LHCN-M2 (cell line): ENCODE data around the gene KLKB1. TPM values are rescaled to one million over a fixed set of nuclear protein-coding genes. Genes with fewer than 3 reads are reported as not detected.
A peak's percentile ranks its signal among the peaks of the same experiment; 100 is the strongest.

Experiments
- DNase-seq: peaks from one replicate; pipeline ENCODE4 v3.0.0-alpha.2; 2012; ENCODE audit warnings: low read depth
- polyA plus RNA-seq: library from polyadenylated mRNA; unstranded; fragments of >200 nt; gene quantifications from one replicate; pipeline ENCODE4 v1.2.1, GENCODE V29; 2012; ENCODE audit warnings: missing spikeins
- total RNA-seq: library from RNA; depleted of rRNA; stranded (reverse); fragments of >200 nt; gene quantifications from 2 replicates; pipeline ENCODE4 v1.2.3, GENCODE V29; 2014; rRNA removed

KLKB1 gene
- total RNA-seq, result 0.19 TPM in 1 of 2 replicates, not detected in the other
- polyA plus RNA-seq, result 0.11 TPM

DNA sequence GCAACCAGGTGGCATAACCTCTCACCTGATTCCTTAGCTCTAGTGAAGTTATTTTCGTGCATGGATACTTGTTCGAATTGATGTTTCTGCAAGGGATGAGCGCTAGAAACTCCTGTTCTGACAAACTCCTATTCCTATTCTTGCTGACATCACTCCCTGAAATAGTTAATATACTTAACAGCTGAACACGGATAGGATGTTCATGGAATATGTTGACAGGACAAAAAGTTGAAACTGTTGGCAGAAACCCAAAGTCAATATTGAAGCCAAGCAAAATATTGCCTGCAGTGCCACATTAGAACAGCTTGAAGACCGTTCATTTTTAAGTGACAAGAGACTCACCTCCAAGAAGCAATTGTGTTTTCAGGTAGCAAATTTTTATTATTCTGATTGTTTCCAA lies at the start of gene KLKB1:
KLKB1 (plus strand) TSS at position 287 of the 400 bp plus-strand sequence. CDS start 689 bp downstream, outside the sequence.
- peak; percentile 63 for DNase-seq

DNA sequence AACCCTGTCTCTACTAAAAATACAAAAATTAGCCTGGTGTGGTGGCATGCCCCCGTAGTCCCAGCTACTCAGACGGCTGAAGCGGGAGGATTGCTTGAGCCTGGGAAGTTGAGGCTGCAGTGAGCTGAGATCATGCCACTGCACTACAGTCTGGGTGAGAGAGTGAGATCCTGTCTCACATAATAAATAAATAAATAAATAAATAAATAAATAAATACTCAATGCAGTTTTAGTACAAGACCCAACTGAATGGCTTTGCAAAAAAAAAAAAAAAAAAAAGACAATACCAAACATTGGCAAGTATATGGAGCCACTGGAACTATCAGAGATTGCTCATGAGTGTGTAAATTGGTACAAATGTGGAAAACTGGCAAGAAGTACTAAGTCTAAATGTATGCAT lies 39.2 kb upstream of the KLKB1 start:
- no peak for DNase-seq

DNA sequence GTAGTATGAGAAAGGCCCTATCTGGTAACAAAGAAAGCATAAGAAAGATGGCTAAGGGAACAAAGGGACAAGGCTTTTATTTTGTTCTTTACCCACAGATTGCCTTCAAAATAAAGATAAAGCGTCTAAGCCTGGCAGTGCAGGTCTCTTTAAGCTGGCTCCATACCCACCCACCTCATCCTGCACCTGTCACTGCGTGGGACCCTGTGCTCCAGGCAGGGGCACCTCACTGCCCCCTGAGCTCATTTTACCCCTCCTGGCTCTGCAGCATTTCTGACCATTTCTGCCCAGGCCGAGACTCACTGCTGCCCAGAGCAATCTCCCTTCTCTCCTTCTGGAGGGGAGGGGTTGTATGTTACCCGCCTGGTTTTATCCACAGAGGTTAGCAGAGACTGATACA lies 37.7 kb upstream of the KLKB1 start:
- DNase-seq, result no peak

DNA sequence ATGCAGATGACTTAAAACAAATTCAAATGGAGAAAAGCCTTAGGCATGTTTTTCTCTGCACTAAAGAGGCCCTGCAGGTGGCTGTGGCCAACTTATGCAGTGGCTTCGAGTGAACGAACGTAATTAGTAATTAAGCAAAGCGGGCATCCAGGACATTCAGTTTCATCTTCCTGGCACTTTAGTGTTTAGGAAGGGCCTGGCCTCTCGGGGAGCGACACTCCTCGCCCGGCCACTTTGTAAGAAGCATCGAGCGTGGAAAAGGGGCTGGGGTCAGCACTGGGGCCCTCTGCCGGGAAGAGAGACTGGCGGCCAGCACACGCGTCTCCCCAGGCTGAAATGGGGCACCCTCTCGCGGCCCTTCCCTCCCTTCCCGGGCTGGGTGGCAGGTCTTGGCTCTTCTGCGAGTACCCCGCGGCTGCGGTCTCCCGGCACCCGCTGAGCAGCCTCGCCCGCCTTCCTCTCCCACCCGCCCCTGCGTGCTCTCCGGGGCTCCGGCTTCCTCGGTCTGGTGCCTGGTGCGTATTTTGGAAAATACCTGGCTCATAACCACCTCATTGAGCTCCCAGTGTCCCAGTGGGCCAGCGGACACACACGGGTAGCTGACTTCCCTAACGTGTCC lies 36.6 kb upstream of the KLKB1 start:
- no peak for DNase-seq

DNA sequence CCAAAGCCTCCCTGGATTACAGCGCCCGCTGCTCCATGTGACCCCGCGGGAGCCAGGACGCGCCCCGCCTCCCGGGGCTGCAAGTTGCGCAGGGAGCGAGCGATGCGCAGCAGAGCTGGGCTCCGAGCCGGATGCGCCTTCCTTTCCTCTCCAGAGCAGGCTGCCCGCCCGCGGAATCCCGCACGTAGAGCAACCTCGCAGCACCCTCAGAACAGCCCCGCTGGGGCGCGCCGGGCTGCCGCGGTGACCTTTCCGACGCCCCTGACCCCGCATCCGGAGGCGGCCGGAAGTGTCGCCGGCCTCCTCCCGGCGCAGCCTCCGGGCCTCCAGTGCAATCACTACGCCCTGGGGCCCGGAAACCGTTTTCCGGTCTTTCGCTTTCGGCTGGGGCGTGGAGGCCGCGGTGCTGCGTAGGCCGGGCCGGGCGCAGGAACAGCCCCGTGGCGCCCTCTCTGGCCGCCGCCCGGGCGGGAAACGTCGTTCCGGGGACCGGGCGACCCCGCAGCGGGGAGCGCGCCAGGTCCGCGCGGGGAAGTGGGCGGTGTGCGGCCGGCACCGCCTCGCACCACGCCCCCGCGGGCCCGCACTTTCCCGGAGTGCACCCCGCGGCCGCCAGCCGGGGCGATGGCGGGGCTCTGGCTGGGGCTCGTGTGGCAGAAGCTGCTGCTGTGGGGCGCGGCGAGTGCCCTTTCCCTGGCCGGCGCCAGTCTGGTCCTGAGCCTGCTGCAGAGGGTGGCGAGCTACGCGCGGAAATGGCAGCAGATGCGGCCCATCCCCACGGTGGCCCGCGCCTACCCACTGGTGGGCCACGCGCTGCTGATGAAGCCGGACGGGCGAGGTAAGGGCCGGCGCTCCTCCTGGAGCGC lies 35.9 kb upstream of the KLKB1 start, which contains the start of gene CYP4V2:
CYP4V2 (plus strand) TSS at position 368 of the 866 bp plus-strand sequence; CDS start at position 625, 257 bp downstream.
- peak; percentile 78 for DNase-seq

DNA sequence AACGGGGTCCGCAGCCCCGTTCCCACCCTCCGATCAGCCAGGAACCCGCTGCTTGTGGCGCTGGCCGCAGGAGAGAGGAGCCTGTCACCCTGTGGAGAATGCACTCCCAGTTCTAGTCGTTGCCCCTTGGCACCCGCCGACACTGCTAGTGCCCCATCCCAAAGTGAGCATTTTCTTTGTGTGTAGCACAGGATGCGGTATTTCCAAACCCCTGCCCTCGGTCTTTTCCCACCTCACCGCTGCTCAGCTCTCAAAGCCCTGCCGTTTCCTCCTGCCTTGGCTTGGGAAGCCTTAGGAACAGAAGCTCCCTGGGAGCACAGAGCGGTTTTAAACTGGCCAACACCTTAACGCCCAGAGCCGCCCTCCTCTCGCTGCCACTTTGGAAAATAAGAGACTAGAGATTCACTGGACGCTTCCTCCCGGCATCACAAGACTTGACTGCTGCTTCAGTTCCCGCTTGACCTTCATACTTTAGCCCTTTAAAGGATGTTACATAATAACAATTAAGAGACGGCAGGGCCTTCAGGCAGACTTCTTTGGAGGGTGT lies 35.2 kb upstream of the KLKB1 start:
- peak; percentile 48 for DNase-seq

DNA sequence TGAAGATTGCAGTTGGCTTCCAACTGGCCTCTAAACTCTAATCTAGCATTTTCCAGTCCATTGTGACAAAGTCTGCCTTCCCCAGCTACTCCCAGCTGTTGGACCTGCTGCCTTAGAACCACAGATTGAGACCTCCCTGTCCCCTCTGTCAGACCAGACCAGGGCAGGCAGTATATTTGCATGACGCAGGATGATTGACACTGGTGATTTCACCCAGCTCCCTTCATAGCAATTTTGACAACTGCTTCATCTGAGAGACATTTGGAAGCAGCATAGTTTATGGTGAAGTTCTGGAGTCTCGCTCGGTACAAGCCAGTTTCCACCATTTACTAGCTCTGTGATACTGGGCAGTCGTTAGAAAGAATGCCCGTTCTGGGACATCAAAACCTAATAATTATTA lies 33.5 kb upstream of the KLKB1 start:
- no peak for DNase-seq

DNA sequence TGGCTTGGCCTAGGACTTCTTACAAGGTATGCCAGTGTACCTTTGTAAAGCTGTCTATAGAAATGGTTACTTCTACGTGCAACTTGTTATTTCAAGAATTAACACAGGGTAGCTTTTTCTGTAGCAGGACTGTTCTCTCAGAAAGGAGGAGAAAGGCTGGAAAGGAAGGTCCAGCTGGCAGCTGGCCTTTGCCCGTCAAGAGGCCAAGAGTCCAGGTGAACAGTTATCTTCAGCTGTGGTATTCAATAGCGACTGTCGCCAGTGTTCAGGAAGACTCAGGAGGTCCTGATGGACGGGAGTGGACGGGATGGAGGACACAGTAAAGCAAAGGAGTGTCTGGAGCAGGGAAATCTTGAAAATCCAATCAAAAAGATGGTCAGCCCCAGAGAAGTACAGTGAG lies 31.2 kb upstream of the KLKB1 start:
- no peak for DNase-seq

DNA sequence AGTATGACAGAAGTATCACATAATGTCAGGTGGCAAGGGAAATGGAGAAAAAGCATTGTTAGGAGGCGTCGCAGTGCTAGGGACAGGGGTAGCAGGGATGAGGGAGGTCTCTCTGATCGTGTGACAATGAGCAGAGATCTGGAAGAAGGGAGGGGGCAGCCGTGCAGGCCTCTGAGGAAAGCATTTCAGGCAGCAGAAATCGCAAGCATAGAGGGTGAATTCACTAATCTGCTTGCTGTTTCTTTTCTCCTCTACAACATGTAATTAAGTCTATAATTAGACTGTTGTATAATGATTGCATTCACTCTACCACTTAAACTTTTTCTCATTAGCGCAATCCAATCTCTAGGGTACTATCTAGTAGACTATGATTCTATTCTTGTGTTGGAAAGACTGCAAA lies 26.8 kb upstream of the KLKB1 start:
- no peak for DNase-seq

DNA sequence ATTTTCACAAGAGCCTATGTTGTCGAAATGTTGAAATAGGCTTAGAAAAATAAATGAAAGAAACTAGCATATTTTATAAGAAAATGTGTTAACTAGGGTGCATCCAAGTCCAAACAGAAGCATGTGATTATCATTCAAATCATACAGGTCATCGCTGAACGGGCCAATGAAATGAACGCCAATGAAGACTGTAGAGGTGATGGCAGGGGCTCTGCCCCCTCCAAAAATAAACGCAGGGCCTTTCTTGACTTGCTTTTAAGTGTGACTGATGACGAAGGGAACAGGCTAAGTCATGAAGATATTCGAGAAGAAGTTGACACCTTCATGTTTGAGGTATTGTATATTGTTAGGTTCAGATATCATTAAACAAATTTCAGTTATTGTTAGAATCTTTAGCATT lies 26.3 kb upstream of the KLKB1 start:
- DNase-seq, result no peak

DNA sequence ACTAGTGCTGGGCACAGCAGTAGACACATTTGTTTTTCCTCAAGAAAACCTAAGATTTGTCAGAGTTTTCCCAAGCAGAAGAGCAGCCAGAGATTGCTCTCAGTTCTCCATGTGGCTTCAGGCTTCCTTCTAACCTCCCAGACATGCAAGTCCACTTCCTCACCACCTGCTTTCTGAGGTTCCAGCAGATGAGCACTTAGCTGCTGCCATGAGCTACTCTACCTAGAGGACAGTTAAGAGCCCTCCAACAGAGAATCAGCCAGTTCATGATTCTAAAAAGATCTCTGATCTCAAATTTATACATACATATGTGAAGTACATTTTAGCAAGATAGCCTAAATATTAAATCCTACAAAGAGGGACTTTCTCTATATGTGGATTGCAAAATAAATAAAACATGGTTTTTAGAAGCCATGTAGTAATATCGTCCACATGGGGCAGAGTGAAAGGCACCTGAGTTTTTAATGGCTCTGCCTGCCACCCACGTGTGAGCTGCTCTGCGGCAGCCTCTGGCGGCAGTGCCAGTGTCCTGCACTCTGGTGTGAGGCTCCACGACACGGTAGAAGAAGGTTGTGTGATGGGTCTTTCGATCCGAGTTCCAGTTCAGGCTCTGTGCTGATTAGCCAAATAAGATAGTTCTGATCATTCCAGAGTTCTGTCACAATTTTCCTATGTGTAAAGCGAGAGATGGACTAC lies 25.6 kb upstream of the KLKB1 start:
- DNase-seq, result peak; percentile 9

DNA sequence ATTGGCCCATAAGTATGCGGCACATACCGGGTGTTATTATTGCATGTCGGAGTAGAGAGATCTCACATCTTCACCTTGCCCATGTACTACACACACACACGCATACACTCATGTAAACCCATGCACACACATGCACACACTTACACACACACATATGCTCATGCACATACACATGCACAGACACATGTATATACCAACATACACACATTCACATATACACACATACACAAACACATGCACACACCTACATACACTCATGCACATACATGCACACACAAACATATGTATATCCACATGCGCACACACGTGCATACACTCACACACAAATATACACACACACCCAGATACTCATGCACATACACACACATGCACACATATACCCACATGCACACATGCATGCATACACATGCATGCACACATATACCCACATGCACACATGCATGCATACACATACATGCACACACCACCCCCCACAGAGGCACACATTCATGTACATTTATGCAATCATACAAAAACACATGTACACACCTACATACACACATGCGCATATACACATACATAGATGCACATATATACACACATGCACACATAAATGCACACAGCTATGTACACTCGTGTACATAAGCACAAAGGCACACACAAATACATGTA lies 24.7 kb upstream of the KLKB1 start:
- no peak for DNase-seq

DNA sequence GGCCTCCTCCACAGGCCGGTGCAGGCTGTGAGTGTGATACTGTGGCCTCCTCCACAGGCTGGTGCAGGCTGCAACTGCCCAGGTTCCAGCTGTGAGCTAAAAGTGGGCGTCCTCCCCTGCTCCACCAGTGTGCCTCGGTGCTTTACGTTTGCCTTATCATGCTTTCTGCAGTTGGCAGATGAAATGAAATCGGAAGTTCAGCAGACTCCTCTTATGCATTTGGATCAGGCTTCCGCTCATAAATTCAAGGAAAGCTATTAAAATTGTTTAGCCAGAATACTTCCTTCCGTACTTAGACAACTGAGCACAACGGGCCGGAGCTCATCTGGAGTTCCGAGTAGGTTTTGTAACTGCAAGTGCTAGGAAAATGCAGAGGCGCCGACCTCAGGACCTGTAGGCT lies 23.9 kb upstream of the KLKB1 start:
- DNase-seq, result no peak

DNA sequence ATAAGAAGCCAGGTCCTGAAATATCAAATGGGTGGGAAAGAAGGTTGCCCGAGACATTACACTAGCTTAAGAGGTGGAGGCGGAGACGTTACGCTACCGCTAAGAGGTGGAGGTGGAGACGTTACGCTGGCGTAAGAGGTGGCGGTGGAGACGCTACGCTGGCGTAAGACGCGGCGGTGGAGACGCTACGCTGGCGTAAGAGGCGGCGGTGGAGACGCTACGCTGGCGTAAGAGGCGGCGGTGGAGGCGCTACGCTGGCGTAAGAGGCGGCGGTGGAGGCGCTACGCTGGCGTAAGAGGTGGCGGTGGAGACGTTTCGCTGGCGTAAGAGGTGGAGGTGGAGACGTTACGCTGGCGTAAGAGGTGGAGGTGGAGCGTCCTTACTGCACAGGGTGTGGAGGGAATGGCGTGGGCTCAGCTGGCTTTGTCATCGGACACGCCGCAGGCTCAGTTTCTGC lies 23.2 kb upstream of the KLKB1 start:
- no peak for DNase-seq

DNA sequence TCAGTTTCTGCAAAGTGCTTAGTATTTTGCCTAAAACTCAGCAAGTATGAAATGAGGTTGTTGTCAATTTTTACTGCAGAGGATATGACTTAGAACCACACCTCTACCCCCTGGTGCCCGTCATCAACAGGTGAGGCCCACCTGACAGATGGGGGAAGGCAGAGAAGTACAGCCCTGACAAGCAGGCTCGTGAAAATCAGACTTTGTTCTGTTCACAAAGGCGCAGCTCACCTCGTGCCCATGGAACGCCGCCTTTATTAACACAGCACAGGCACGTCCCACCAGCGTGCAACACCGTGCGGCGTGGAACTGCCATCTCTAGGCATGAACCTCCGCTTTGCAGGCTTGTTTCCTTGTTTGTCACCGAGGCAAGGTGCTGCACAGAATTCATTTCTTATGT lies 22.6 kb upstream of the KLKB1 start:
- DNase-seq, result no peak

DNA sequence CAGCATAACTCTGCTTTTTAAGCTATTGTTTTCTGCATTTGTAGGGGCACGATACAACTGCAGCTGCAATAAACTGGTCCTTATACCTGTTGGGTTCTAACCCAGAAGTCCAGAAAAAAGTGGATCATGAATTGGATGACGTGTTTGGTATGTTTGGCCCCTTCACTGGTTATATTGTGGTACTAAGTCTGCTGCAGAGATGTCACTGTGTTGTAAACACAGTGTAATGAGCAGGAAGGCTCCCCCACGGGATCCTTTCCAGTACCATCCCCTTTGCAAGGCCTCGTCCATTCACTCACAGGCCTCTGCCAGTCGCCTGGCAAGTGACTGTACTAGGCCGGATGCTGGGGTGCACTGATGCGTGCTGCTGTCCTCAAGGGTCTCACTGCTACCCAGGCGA lies 22.2 kb upstream of the KLKB1 start:
- no peak for DNase-seq

DNA sequence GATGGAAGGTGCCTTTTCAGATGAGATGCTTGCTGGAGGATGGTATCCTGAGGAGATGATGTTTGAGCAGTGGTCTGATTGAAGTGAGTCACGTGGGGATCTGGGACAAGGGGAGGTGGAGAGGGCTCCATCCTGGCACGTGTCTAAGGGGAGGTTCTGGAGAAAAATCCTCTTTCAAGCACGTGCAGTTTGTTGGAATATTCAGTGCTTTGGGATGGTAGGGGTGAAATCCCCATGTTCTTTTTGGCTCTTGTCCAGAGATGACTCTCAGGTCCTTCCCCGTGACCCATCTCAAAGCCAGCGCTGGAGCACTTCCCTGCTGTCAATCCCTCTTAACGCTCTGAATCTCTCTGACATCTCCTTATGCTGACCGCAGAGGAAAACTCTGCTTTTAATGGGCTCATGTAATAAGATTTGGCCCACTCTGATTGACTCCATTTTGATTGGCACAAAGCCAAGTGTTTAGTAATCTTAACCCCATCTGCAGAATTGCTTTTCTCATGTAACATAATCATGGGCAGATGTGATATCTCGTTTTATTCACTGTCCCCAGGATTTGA lies 10.8 kb upstream of the KLKB1 start:
- DNase-seq, result peak; percentile 39

DNA sequence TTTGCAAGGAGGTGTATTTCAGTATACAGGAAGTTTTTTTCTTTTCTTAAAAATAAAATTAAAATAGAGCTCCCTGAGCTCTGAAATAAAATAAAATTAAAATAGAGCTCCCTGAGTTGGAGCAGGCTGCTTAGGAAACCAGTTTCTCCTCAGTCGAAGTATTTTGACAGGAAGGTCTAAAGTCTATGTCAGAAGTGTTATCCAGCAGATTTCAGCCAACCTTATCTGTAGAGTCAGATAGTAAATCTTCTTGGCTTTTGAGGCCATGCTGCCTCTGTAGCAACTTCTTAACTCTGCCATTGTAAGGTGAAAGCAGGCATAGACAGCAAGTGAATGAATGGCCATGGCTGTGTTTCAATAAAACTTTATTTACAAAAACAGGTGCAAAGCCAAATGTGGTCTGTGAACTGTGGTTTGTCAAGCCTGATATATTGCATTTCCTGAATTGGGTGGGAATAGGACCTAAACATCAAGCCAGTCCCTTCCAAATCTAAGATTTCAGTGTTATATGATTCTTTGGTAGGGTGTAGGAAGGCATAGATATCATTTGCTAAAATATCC lies 9.5 kb upstream of the KLKB1 start:
- DNase-seq, result no peak

DNA sequence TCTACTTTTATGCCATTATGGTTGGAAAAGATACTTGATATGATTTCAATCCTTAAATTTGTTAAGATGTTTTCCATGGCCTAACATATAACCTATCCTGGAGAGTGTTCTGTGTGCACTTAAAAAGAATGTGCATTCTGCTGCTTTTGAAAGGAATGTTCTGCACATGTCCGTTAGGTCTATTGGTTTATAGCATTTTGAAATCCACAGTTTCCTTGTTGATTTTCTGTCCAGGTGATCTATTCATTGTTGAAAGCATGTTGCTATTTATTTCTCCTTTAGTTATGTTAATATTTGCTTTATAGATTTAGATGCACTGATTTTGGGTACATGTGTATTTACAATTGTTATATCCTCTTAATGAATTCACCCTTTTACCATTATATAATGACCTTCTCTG lies 5.7 kb upstream of the KLKB1 start:
- no peak for DNase-seq

DNA sequence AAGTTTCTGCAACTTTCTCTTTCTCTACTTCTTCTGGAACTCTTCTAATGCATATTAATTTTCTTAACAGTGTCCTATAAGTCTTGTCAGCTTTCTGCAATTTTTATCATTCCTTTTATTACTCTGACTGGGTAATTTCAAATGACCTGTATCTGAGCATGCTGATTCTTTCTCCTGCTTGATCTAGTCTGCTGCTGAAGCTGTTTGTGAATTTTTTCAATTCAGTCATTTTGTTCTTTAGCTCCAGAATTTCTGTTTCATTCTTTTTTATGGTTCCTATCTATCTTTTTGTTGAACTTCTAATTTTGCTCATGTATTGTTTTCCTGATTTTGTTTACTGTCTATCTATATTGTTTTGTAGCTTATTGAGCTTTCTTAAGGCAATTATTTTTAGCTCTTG lies 1.5 kb upstream of the KLKB1 start:
- no peak for DNase-seq
